ENCODE results near the gene IFNAR2.

GRCh38 chr21:33207449-33208149 is 22.1 kb upstream of the IFNAR2 start:
- TF ChIP-seq CTCF (IDR thresholded peaks at IDR 0.05): no peak
- TF ChIP-seq POLR2A (IDR thresholded peaks at IDR 0.05): no peak
